Astrocyte of the cerebellum (primary cell): ENCODE data around the gene APLP2.
"Not testable (repeated sequence)": the region's sequence is repeated elsewhere in the genome, so short reads cannot be mapped to it uniquely, and the experiment has no call there.

Experiments
- DNase-seq: peaks from one replicate; pipeline ENCODE4 v3.0.0-alpha.2; 2011; ENCODE audit warnings: low read depth
- H3K4me3 ChIP-seq: 2 replicates; pipeline ENCODE4 v1.5.1; 2011; ENCODE audit warnings: mild to moderate bottlenecking, low read depth, low read length, moderate library complexity
- in situ Hi-C: cut with HindIII; loops from 2 replicates; pipeline ENCODE4 v1.10.0; 2017; ENCODE audit warnings: low sequenced_read_pairs
- TF ChIP-seq, protein P1 (sequence below): IDR thresholded peaks from 2 replicates; pipeline ENCODE4 v1.5.1; 2012; ENCODE audit warnings: low read length, low read depth, moderate library complexity, mild to moderate bottlenecking; ENCODE audit errors: missing control alignments

Gene APLP2

DNA sequence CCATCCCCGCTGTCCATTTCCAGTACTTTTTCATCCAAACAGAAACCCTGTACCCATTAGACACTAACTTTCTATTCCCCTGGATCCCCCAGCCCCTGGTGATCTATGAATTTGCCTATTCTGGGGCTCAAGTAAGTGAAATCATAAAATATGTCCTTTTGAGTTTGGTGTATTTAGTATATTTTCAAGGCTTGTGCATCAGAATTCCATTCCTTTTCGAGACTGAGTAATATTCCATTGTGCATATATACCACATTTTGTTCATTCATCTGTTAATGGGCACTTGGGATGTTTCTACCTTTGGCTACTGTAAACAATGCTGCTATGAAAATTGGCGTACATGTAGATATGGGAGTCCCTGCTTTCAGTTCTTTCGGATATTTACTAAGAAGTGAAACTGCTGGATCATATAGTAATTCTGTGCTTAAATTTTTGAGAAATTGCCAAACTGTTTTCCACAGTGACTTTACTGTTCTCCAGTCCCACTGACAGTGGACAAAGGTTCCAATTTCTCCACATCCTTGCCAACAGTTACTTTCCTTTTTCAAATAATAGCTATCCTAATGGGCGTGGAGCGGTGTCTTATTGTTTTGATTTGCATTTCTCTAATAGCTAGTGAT, 16.1 kb downstream of the APLP2 start:
- TF ChIP-seq, protein P1, sequence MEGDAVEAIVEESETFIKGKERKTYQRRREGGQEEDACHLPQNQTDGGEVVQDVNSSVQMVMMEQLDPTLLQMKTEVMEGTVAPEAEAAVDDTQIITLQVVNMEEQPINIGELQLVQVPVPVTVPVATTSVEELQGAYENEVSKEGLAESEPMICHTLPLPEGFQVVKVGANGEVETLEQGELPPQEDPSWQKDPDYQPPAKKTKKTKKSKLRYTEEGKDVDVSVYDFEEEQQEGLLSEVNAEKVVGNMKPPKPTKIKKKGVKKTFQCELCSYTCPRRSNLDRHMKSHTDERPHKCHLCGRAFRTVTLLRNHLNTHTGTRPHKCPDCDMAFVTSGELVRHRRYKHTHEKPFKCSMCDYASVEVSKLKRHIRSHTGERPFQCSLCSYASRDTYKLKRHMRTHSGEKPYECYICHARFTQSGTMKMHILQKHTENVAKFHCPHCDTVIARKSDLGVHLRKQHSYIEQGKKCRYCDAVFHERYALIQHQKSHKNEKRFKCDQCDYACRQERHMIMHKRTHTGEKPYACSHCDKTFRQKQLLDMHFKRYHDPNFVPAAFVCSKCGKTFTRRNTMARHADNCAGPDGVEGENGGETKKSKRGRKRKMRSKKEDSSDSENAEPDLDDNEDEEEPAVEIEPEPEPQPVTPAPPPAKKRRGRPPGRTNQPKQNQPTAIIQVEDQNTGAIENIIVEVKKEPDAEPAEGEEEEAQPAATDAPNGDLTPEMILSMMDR = no peak
- in situ Hi-C loops = no loop called here
- no peak overlapping the region for H3K4me3 ChIP-seq
- no peak for DNase-seq

DNA sequence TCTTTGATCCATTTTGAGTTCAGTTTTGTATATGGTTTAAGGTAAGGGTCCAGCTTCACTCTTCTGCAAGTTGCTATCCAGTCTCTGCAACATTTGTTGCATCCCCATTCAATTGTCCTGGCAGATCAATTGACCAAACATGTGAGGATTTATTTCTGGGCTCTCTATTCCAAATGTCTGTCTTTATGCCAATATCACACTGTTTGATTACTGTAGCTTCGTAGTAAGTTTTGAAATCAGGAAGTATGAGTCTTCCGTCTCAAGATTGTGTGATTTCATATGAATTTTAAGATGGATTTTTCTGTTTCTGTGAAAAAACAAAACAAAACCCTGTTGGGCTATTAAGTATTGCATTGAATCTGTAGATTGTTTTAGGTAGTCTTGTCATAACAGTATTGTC, 17.0 kb downstream of the APLP2 start:
- no peak for DNase-seq
- in situ Hi-C loops = no loop called here
- no peak overlapping the region for H3K4me3 ChIP-seq
- TF ChIP-seq, protein P1 = no peak

DNA sequence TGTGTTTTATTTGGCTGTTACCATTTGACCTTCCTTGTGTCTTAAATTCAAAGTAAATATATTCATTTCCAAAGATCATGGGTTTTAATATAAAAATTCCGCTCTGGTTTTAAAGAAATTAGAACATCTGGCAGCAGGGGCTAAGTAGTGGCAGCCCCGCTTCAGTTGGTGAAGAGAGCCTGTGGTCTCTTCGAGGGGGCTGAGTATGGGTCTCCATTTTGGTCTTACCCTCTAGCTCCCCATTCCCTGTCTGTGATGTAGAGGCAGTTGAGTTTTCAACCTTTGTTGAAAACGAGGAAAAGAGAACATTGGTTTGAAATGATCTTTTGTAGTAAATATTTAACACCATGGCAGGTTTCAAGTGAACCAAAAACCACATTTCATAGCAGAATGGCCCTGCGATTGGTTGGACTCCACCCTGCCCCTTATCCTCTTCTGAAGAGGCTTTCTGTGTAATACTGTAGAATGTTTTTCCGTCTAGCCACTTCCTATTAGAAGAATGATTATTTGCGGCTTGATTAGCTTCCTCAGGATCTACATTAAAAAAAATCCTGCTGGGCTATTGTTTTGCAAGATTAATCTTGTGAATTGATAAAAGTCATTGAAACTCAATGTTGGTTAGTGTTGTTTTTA, 17.7 kb downstream of the APLP2 start:
- DNase-seq = no peak
- TF ChIP-seq, protein P1 = no peak
- in situ Hi-C loops = no loop called here
- no peak overlapping the region for H3K4me3 ChIP-seq

DNA sequence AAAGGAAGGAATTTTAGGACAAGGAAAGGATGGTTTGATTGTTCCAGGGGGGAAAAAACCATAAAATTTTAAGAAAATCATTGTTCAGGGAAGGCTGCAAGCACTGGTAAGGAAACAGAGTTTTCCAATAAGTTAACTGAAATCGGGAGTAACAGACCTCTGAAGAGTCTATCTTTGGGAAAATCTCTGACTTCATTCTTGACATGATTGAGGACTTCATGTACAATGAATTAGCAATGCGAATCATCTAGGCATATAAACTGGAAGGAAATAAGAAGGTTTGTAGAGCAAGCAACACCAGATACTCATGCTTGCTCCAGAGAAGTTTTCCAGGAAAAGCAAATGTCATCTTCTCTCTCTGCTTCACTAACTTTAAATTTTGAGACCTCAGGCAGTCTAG, 18.5 kb downstream of the APLP2 start:
- TF ChIP-seq, protein P1 = no peak
- in situ Hi-C loops = no loop called here
- no peak overlapping the region for H3K4me3 ChIP-seq
- no peak for DNase-seq

DNA sequence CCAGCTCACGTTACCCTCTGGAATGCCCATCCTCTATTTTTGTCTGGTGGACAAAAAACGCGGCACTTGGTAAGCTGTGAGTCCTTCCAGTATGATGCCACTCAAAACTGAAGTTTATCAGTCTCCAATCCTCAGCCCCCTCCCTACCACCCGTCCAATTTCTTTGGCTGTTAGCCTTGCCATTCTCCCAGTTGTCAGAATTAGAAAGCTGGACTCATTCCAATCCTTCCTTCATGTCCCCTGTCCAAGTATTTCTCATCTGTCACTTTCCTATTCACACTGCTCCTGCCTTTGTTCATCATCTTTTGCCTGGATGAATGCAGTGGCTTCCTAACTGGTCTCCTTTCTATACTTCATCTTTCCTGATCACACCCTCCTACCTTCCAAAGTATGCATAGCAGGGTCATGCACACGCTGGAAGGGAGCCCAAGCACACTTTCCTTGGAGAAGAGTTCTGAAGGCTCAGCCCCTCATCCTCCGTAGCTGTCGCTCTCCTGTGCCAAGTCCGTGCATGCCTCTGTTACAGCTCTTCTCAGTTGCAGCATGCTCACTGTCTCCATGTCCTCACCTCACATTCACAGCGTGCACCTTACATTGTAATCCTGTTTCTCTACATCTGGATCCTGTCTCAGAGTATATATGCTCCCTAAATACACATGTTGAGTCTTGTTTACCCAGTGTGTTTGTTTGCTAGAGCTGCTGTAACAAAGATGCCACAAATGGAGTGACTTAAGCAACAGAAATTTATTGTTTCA, 19.4 kb downstream of the APLP2 start:
- in situ Hi-C loops = no loop called here
- no peak for DNase-seq
- TF ChIP-seq, protein P1 = no peak
- no peak overlapping the region for H3K4me3 ChIP-seq

DNA sequence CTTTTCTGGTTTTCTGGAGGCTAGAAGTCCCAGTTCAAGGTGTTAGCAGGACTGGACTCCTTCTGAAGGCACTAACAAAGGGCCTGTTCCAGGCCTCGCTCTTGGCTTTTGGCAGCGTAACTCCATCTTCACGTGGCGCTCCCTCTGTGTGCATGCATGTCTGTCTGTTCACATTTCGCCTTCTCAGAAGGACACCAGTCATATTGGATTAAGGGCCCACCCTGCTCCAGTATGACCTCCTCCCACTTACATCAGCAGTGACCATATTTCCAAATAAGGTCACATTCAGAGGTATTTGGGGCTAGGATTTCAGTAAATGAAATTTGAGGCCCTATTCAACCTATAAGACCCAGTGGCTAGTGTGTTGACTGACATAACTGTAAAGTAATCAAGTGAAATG, 20.0 kb downstream of the APLP2 start:
- no peak overlapping the region for H3K4me3 ChIP-seq
- in situ Hi-C loops = no loop called here
- DNase-seq = no peak
- TF ChIP-seq, protein P1 = no peak

DNA sequence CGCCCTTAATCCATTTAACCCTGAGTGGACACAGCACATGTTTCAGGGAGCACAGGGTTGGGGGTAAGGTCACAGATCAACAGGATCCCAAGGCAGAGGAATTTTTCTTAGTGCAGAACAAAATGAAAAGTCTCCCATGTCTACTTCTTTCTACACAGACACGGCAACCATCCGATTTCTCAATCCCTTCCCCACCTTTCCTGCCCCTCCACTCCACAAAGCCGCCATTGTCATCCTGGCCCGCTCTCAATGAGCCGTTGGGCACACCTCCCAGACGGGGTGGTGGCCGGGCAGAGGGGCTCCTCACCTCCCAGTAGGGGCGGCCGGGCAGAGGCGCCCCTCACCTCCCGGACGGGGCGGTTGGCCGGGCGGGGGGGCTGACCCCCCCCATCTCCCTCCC, 20.8 kb downstream of the APLP2 start:
- H3K4me3 ChIP-seq, DNase-seq, in situ Hi-C loops: not testable (repeated sequence)

DNA sequence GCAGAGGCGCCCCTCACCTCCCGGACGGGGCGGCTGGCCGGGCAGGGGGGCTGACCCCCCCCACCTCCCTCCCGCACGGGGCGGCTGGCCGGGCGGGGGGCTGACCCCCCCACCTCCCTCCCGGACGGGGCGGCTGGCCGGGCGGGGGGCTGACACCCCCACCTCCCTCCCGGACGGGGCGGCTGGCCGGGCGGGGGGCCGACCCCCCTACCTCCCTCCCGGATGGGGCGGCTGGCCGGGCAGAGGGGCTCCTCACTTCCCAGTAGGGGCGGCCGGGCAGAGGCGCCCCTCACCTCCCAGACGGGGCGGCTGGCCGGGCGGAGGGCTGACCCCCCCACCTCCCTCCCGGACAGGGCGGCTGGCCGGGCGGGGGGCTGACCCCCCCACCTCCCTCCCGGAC, 21.5 kb downstream of the APLP2 start:
- DNase-seq, in situ Hi-C loops, H3K4me3 ChIP-seq: not testable (repeated sequence)
